GM19324 (cell line): Measurements from ENCODE around the gene IFIT2.
A peak's percentile ranks its signal among the peaks of the same experiment; 100 is the strongest.

Experiments used
- ATAC-seq: cut with Tn5 transposase; IDR thresholded peaks from one replicate; pipeline ENCODE4 v1.9.1; 2021; ENCODE audit warnings: mild to moderate bottlenecking, moderate library complexity; ENCODE audit not compliant: unreplicated experiment, low FRiP score

Gene IFIT2

GRCh38 chr10:89337484-89337883 is 35.6 kb downstream of the IFIT2 start:
- no peak for ATAC-seq

- ATAC-seq, result no peak
Measured at GRCh38 chr10:89338713-89339112, 36.9 kb downstream of the IFIT2 start.

- no peak for ATAC-seq
Measured at GRCh38 chr10:89339875-89340274, 38.0 kb downstream of the IFIT2 start.

GRCh38 chr10:89341649-89342048 is 39.8 kb downstream of the IFIT2 start:
- no peak for ATAC-seq

GRCh38 chr10:89342206-89342958 is 40.5 kb downstream of the IFIT2 start:
- no peak for ATAC-seq

- ATAC-seq, result no peak
Measured at GRCh38 chr10:89343089-89343767, 41.4 kb downstream of the IFIT2 start.

- ATAC-seq, result no peak
Measured at GRCh38 chr10:89344156-89344555, 42.3 kb downstream of the IFIT2 start.

- ATAC-seq, result no peak
Measured at GRCh38 chr10:89345367-89346000, 43.6 kb downstream of the IFIT2 start.

- no peak for ATAC-seq
Measured at GRCh38 chr10:89346405-89347254, 44.8 kb downstream of the IFIT2 start.

GRCh38 chr10:89347701-89348457 is 46.0 kb downstream of the IFIT2 start:
- no peak for ATAC-seq

- ATAC-seq, result no peak
Measured at GRCh38 chr10:89348481-89348880, 46.6 kb downstream of the IFIT2 start.

- no peak for ATAC-seq
Measured at GRCh38 chr10:89348975-89349374, 47.1 kb downstream of the IFIT2 start.

- ATAC-seq, result peak; percentile 28
Measured at GRCh38 chr10:89350631-89351315, 48.9 kb downstream of the IFIT2 start.

- peak; percentile 73 for ATAC-seq
Measured at GRCh38 chr10:89351412-89351779, 49.5 kb downstream of the IFIT2 start.

GRCh38 chr10:89351780-89352597 is 50.1 kb downstream of the IFIT2 start:
- peak; percentile 42 for ATAC-seq

- no peak for ATAC-seq
Measured at GRCh38 chr10:89352802-89353201, 51.0 kb downstream of the IFIT2 start.

- ATAC-seq, result no peak
Measured at GRCh38 chr10:89355394-89355931, 53.6 kb downstream of the IFIT2 start.

GRCh38 chr10:89357096-89357495 is 55.2 kb downstream of the IFIT2 start:
- no peak for ATAC-seq
